ENCODE measurements around the gene PDE4D.

DNA sequence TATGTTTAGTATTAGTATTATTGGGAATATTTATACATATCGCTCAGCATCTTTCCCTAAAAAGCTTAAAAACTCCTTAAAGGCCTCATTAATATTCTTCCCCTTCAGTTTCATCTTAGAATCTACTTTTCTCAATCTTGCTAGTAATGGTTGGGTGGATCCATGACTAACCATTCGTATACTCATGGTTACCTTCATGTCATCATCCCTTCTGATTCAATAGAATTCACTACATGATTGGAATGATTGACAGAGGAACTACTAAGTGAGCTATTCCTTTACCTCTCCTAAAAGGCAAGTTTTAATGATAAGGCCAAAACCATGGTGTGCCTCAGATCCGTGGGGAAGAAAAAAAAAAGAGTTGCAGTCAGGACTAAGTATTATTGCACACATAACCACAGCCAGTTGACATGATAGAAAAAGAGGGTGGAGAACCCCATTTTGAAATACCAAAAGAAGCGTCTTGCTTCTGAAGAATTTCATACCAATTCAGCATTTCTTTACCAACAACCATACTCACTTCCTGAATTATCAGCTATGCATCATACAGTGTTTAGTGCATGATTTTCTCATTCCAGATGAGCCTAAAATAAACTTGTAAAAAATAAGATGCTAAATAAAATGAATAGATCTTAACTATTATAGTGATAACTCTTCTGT is 624.6 kb downstream of the PDE4D start:
- TF ChIP-seq, protein P1, sequence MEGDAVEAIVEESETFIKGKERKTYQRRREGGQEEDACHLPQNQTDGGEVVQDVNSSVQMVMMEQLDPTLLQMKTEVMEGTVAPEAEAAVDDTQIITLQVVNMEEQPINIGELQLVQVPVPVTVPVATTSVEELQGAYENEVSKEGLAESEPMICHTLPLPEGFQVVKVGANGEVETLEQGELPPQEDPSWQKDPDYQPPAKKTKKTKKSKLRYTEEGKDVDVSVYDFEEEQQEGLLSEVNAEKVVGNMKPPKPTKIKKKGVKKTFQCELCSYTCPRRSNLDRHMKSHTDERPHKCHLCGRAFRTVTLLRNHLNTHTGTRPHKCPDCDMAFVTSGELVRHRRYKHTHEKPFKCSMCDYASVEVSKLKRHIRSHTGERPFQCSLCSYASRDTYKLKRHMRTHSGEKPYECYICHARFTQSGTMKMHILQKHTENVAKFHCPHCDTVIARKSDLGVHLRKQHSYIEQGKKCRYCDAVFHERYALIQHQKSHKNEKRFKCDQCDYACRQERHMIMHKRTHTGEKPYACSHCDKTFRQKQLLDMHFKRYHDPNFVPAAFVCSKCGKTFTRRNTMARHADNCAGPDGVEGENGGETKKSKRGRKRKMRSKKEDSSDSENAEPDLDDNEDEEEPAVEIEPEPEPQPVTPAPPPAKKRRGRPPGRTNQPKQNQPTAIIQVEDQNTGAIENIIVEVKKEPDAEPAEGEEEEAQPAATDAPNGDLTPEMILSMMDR (IDR thresholded peaks at IDR 0.05; ENCODE audit: insufficient read depth, low read length) = no peak
- TF ChIP-seq, protein P2, sequence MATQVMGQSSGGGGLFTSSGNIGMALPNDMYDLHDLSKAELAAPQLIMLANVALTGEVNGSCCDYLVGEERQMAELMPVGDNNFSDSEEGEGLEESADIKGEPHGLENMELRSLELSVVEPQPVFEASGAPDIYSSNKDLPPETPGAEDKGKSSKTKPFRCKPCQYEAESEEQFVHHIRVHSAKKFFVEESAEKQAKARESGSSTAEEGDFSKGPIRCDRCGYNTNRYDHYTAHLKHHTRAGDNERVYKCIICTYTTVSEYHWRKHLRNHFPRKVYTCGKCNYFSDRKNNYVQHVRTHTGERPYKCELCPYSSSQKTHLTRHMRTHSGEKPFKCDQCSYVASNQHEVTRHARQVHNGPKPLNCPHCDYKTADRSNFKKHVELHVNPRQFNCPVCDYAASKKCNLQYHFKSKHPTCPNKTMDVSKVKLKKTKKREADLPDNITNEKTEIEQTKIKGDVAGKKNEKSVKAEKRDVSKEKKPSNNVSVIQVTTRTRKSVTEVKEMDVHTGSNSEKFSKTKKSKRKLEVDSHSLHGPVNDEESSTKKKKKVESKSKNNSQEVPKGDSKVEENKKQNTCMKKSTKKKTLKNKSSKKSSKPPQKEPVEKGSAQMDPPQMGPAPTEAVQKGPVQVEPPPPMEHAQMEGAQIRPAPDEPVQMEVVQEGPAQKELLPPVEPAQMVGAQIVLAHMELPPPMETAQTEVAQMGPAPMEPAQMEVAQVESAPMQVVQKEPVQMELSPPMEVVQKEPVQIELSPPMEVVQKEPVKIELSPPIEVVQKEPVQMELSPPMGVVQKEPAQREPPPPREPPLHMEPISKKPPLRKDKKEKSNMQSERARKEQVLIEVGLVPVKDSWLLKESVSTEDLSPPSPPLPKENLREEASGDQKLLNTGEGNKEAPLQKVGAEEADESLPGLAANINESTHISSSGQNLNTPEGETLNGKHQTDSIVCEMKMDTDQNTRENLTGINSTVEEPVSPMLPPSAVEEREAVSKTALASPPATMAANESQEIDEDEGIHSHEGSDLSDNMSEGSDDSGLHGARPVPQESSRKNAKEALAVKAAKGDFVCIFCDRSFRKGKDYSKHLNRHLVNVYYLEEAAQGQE (IDR thresholded peaks at IDR 0.05; ENCODE audit: insufficient replicate concordance, low read depth) = no peak
- no peak for TF ChIP-seq POLR2AphosphoS5 (IDR thresholded peaks at IDR 0.05; ENCODE audit: low read depth)
- TF ChIP-seq GABPA (IDR thresholded peaks at IDR 0.05; ENCODE audit: low read depth) = no peak
